Cardiac fibroblast (primary cell): ENCODE measurements around the gene TBC1D12.

Experiments
- DNase-seq, 2 donors: peaks; one replicate each; pipeline versions ENCODE4 v3.0.0 to v3.0.0-alpha.2; 2010; ENCODE audit warnings: low read depth in 2 of 2
- H3K4me3 ChIP-seq, 2 donors: replicated peaks in 1 of 2; 1 replicate in 1 of 2; 2 replicates in 1 of 2; pipeline ENCODE4 v1.5.1; 2011; ENCODE audit warnings: low read depth in 2 of 2, low read length in 2 of 2, mild to moderate bottlenecking in 2 of 2, moderate library complexity in 1 of 2
- CTCF ChIP-seq: IDR thresholded peaks from one replicate; pipeline ENCODE4 v1.5.1; 2011; ENCODE audit warnings: low read depth, mild to moderate bottlenecking, low read length, inconsistent platforms

TBC1D12 gene

GRCh38 chr10:94428766-94429707 lies 26.7 kb downstream of the TBC1D12 start:
- DNase-seq: peak; percentile 31 to 52
- no peak overlapping the region for H3K4me3 ChIP-seq
- no peak for TF ChIP-seq CTCF

- peak; percentile 26 to 35 for DNase-seq
- no peak for TF ChIP-seq CTCF
- no peak overlapping the region for H3K4me3 ChIP-seq
Measured at GRCh38 chr10:94430701-94431100, 28.4 kb downstream of the TBC1D12 start.

- H3K4me3 ChIP-seq: no peak overlapping the region
- DNase-seq: no peak
- TF ChIP-seq CTCF: no peak
Measured at GRCh38 chr10:94432443-94432842, 30.1 kb downstream of the TBC1D12 start.

GRCh38 chr10:94439275-94439861 lies 37.0 kb downstream of the TBC1D12 start:
- DNase-seq: peak; percentile 45 to 52
- TF ChIP-seq CTCF: peak; percentile 35
- no peak overlapping the region for H3K4me3 ChIP-seq

- no peak for DNase-seq
- no peak for TF ChIP-seq CTCF
- H3K4me3 ChIP-seq: no peak overlapping the region
Measured at GRCh38 chr10:94440096-94440495, 37.8 kb downstream of the TBC1D12 start.

- no peak overlapping the region for H3K4me3 ChIP-seq
- no peak for TF ChIP-seq CTCF
- DNase-seq: no peak
Measured at GRCh38 chr10:94443047-94443446, 40.7 kb downstream of the TBC1D12 start.
